ENCODE data around the gene CTBS. TPM values are rescaled to one million over a fixed set of nuclear protein-coding genes. Genes with fewer than 3 reads are reported as not detected.
"Not testable (repeated sequence)": the region's sequence is repeated elsewhere in the genome, so short reads cannot be mapped to it uniquely, and the experiment has no call there.

CTBS gene
- total RNA-seq, 2 donors from 2014 or later: 21.5 to 28.3 TPM

DNA sequence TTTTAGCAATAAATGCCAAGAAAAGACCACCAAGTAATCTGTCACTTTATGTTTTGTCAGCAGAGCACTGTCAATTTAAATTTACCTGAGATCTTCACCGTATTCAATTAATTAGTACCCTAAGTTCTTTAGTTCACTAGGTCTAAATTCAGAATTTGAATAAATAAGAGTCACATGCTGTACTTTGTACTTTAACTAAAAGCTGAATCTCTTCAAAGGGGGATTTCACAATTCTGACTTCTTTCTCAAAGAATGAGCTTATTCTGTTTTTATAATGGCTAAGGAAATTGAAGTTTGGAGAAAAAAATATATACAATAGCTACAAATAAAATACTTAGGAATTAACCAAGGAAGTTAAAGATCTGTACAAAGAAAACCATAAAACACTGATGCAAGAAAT is 65.7 kb downstream of the CTBS start:
- H3K4me1 ChIP-seq (ENCODE audit: control insufficient read depth in 1 of 2, low read depth in 2 of 2): peaks cover 10 to 20% of the 10 kb centered on the region in 2 donors
- H3K36me3 ChIP-seq: no peaks in the 10 kb centered on the region
- TF ChIP-seq, protein P1, sequence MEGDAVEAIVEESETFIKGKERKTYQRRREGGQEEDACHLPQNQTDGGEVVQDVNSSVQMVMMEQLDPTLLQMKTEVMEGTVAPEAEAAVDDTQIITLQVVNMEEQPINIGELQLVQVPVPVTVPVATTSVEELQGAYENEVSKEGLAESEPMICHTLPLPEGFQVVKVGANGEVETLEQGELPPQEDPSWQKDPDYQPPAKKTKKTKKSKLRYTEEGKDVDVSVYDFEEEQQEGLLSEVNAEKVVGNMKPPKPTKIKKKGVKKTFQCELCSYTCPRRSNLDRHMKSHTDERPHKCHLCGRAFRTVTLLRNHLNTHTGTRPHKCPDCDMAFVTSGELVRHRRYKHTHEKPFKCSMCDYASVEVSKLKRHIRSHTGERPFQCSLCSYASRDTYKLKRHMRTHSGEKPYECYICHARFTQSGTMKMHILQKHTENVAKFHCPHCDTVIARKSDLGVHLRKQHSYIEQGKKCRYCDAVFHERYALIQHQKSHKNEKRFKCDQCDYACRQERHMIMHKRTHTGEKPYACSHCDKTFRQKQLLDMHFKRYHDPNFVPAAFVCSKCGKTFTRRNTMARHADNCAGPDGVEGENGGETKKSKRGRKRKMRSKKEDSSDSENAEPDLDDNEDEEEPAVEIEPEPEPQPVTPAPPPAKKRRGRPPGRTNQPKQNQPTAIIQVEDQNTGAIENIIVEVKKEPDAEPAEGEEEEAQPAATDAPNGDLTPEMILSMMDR (IDR thresholded peaks at IDR 0.05): no peak
- no peak for DNase-seq (ENCODE audit: low spot score)
- no peak overlapping the region for H3K4me3 ChIP-seq
- H3K27ac ChIP-seq: no peak overlapping the region
- no peaks in the 10 kb centered on the region for H3K27me3 ChIP-seq (replicated peaks; ENCODE audit: insufficient read depth)
- no peaks in the 10 kb centered on the region for H3K9me3 ChIP-seq
- no peak for ATAC-seq (ENCODE audit: insufficient number of reproducible peaks, low FRiP score, low read depth)

DNA sequence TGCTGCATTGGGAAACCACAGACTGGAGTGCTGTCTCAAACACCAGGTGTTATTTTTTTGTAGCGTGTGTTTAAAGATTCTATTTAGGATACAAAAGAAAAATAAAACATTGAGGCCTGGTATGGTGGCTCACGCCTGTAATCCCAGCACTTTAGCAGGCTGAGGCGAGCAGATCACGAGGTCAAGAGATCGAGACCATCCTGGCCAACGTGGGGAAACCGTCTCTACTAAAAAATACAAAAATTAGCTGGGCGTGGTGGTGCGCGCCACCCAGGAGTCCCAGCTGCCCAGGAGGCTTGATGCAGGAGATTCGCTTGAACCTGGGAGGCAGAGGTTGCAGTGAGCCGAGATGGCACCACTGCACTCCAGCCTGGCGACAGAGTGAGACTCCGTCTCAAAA is 66.4 kb downstream of the CTBS start:
- H3K36me3 ChIP-seq; H3K9me3 ChIP-seq; H3K27ac ChIP-seq; ATAC-seq (ENCODE audit: insufficient number of reproducible peaks, low FRiP score, low read depth); H3K27me3 ChIP-seq (replicated peaks; ENCODE audit: insufficient read depth); DNase-seq (ENCODE audit: low spot score); H3K4me3 ChIP-seq: not testable (repeated sequence)
- H3K4me1 ChIP-seq (ENCODE audit: control insufficient read depth in 1 of 2, low read depth in 2 of 2): peaks cover 17 to 26% of the 10 kb centered on the region in 2 donors

DNA sequence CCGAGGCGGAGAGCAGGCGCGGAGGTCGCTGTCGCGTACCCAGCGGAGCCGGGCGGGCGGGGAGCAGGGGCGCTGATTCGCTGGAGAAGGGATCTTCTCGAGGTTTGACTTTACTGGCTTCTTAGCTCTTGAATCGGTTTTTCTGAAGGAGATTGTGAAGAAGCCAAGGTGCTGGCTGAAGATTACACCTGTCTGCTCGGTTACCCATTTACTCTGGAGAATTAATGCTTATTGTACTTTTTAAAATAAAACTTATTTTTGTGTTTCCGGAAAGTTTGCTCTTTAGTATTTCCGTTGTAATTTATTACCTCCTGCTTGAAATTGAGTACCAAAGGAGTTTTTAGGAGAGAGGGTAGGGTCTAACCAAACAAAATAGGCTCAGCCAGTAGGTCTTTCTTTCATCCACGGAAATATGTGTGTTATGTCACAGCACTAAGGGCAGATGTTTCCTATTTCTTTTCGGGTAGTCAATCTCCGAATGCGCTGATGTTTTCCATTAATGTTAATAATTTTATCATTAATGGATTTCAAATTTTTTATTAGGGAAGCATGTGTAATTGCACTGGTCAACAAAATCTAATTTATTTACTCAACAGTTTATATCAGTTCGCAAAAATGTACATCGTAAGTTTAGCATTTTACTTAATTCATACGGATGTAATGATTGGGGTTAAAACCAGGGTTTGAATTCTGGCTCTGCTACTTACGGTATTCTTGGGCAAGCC is 67.3 kb downstream of the CTBS start:
- TF ChIP-seq, protein P1 (IDR thresholded peaks at IDR 0.05): no peak
- H3K9me3 ChIP-seq: no peaks in the 10 kb centered on the region
- peak overlapping the region; percentile 91 to 92 for H3K27ac ChIP-seq
- H3K4me3 ChIP-seq: peak overlapping the region; percentile 71
- no peaks in the 10 kb centered on the region for H3K27me3 ChIP-seq (replicated peaks; ENCODE audit: insufficient read depth)
- no peak for ATAC-seq (ENCODE audit: insufficient number of reproducible peaks, low FRiP score, low read depth)
- DNase-seq (ENCODE audit: low spot score): no peak
- H3K4me1 ChIP-seq (ENCODE audit: control insufficient read depth in 1 of 2, low read depth in 2 of 2): peaks cover 23 to 34% of the 10 kb centered on the region in 2 donors
- no peaks in the 10 kb centered on the region for H3K36me3 ChIP-seq

DNA sequence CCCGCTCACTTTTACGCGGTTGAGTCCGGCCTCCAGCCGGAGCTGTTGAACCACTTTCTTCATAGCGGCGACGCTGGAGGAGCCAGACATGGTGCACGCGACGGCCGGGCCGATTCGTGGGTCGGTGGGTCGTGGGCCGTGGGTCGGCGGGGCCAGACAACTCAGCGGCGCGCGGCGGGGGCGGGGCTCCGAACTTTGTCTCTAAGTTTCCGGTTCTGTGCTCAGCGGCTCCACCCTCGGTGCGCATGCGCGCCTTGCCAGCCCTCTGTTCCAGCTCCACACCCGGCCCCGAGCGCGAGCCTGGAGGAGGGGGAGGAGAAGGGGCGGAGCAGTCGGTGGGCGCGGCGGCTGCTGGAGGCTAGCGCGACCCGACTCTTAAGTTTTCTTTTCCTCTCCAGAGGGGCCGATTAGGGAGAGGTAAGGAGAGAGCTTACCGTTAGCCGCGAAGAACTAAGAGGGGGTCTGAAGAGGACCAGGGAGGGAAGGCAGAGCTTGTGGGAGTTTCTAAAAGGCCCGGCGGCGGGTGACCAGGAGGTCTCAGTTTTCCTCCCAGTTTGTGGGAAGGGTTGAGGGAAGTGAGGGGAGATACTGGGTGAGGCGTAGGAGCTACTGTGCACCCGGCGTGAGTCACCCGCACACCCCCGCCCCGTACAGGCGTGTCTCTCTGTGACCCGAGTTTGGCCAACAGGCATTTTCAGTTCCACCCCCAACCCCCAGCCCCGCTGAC is 68.1 kb downstream of the CTBS start, which contains the start of the genes GNG5 and SPATA1:
Gene GNG5 (minus strand): TSS at position 580 of the 727 bp plus-strand sequence. CDS start 490 bp downstream, at position 90.
Gene SPATA1 (plus strand): TSS at position 385 of the 727 bp plus-strand sequence. CDS start 9,974 bp downstream, outside the sequence.
- DNase-seq (ENCODE audit: low spot score) (peak; percentile 95), ATAC-seq (ENCODE audit: insufficient number of reproducible peaks, low FRiP score, low read depth) (peak; percentile 96)
- TF ChIP-seq, protein P1 (IDR thresholded peaks at IDR 0.05): no peak

DNA sequence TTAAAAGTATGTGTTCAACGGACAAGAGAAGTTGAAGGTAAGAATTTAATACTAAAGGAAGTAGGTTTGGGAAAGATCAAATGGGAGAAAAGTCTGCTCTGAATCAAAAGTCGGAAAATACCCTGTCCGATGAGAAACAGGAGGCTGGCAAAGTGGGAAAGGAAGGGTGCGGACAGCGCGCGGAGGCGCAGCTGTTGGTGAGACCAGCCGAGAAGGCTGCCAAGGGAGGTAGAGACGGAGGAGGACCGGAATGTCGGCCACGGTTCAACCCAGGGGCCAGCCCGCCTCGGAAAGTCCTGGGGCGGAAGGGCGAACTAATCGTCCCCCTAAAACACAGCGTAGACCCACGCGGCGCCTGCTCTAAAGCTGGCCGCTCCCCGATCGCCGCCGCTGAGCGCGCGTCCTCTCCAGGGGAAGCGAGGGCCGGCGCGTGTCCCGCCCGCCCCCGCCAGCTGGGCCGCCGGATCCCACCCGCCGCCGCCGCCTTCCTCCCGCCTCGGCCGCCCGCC is 68.7 kb downstream of the CTBS start:
- TF ChIP-seq, protein P1 (IDR thresholded peaks at IDR 0.05): no peak
- ATAC-seq (ENCODE audit: insufficient number of reproducible peaks, low FRiP score, low read depth) (peak; percentile 50), DNase-seq (ENCODE audit: low spot score) (peak; percentile 6)
- H3K27me3 ChIP-seq (replicated peaks; ENCODE audit: insufficient read depth): no peaks in the 10 kb centered on the region
- no peaks in the 10 kb centered on the region for H3K36me3 ChIP-seq
- peak overlapping the region; percentile 71 for H3K4me3 ChIP-seq
- no peaks in the 10 kb centered on the region for H3K9me3 ChIP-seq
- H3K27ac ChIP-seq: peak overlapping the region; percentile 91 to 92
- H3K4me1 ChIP-seq (ENCODE audit: control insufficient read depth in 1 of 2, low read depth in 2 of 2): peaks cover 34 to 47% of the 10 kb centered on the region in 2 donors

More for the DNA sequence above, 68.1 kb downstream of the CTBS start, which contains the start of the genes GNG5 and SPATA1:
- Histone ChIP-seq H3K27ac (peak within 1 kb of the TSS; percentile 91 to 92), H3K36me3 (no peaks in the 10 kb centered on the region), H3K4me1 (ENCODE audit: control insufficient read depth in 1 of 2, low read depth in 2 of 2) (peaks cover 28 to 41% of the 10 kb centered on the region in 2 donors), H3K9me3 (no peaks in the 10 kb centered on the region), H3K27me3 (replicated peaks; ENCODE audit: insufficient read depth) (no peaks in the 10 kb centered on the region), H3K4me3 (peak within 1 kb of the TSS; percentile 71)
